ENCODE results near the gene ANKS1A. TPM values are rescaled to one million over a fixed set of nuclear protein-coding genes. Genes with fewer than 3 reads are reported as not detected.

ANKS1A gene
- polyA plus RNA-seq, 1 of the 3 experiments (the other 2 are of a cell fraction) = 7.6 TPM

GRCh38 chr6:35071347-35071994, 182.4 kb downstream of the ANKS1A start:
- CTCF ChIA-PET = interaction anchor here (1.5 kb wide), 1 partner anchor 22 kb away, joined by 3 read pairs; no protein-coding TSS in a partner anchor
- peaks cover 0 to 3% of the 10 kb centered on the region in 2 experiments; a peak in 1 of 4 replicates for H3K4me1 ChIP-seq (ENCODE audit: control insufficient read depth in 1 of 2, insufficient read depth in 2 of 2, low read depth in 1 of 2, low read length in 1 of 2)
- 93% methylated on average over 9 of the region's 12 CpGs for WGBS (ENCODE audit: low lambda C conversion rate)
- no peaks in the 10 kb centered on the region for H3K36me3 ChIP-seq (replicated peaks in 1 of 2; ENCODE audit: control insufficient read depth in 1 of 2, insufficient read depth in 2 of 2, low read length in 1 of 2)
- no peaks in the 10 kb centered on the region for H3K9me2 ChIP-seq
- H3K4me2 ChIP-seq = no peak overlapping the region
- H3K79me2 ChIP-seq (ENCODE audit: insufficient read depth) = no peaks in the 10 kb centered on the region
- no peaks in the 10 kb centered on the region for H4K20me1 ChIP-seq (ENCODE audit: insufficient read depth)
- no peak overlapping the region for H3K27ac ChIP-seq (ENCODE audit: low read depth in 2 of 2, low read length in 1 of 2)
- H3K4me3 ChIP-seq (ENCODE audit: low read depth in 2 of 2, low read length in 1 of 2) = no peak overlapping the region
- H3K27me3 ChIP-seq (ENCODE audit: insufficient read depth) = no peaks in the 10 kb centered on the region
- H3K9ac ChIP-seq = no peak overlapping the region
- no peak for DNase-seq
- H2AFZ ChIP-seq (ENCODE audit: low read depth) = no peak overlapping the region
- TF ChIP-seq EP300 (IDR thresholded peaks at IDR 0.05; ENCODE audit: borderline replicate concordance in 1 of 2, low read depth in 1 of 2, low read length in 1 of 2) (no peak), NRF1 (IDR thresholded peaks at IDR 0.05; ENCODE audit: low read depth, low read length) (no peak), TEAD4 (IDR thresholded peaks at IDR 0.05; ENCODE audit: borderline replicate concordance, insufficient read depth) (no peak), FOXM1 (IDR thresholded peaks at IDR 0.05; ENCODE audit: low read depth) (no peak), TAF1 (IDR thresholded peaks at IDR 0.05; ENCODE audit: borderline replicate concordance, low read depth, low read length) (no peak), JUND (IDR thresholded peaks at IDR 0.05) (no peak), GABPA (IDR thresholded peaks at IDR 0.05; ENCODE audit: low read depth) (no peak), SMC3 (IDR thresholded peaks at IDR 0.05; ENCODE audit: low read depth, low read length) (no peak), GATA2 (CRISPR knock-in tag; IDR thresholded peaks at IDR 0.05) (no peak)
- TF ChIP-seq, protein P1, sequence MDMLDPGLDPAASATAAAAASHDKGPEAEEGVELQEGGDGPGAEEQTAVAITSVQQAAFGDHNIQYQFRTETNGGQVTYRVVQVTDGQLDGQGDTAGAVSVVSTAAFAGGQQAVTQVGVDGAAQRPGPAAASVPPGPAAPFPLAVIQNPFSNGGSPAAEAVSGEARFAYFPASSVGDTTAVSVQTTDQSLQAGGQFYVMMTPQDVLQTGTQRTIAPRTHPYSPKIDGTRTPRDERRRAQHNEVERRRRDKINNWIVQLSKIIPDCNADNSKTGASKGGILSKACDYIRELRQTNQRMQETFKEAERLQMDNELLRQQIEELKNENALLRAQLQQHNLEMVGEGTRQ (IDR thresholded peaks at IDR 0.05; ENCODE audit: borderline replicate concordance, low read depth, low read length) = no peak
- TF ChIP-seq, protein P2, sequence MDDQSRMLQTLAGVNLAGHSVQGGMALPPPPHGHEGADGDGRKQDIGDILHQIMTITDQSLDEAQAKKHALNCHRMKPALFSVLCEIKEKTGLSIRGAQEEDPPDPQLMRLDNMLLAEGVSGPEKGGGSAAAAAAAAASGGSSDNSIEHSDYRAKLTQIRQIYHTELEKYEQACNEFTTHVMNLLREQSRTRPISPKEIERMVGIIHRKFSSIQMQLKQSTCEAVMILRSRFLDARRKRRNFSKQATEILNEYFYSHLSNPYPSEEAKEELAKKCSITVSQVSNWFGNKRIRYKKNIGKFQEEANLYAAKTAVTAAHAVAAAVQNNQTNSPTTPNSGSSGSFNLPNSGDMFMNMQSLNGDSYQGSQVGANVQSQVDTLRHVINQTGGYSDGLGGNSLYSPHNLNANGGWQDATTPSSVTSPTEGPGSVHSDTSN (IDR thresholded peaks at IDR 0.05) = no peak
- H3K9me3 ChIP-seq = no peaks in the 10 kb centered on the region
- H3F3A ChIP-seq (replicated peaks; ENCODE audit: insufficient read depth) = no peaks in the 10 kb centered on the region
- POLR2A ChIA-PET = no interaction called here

DNA sequence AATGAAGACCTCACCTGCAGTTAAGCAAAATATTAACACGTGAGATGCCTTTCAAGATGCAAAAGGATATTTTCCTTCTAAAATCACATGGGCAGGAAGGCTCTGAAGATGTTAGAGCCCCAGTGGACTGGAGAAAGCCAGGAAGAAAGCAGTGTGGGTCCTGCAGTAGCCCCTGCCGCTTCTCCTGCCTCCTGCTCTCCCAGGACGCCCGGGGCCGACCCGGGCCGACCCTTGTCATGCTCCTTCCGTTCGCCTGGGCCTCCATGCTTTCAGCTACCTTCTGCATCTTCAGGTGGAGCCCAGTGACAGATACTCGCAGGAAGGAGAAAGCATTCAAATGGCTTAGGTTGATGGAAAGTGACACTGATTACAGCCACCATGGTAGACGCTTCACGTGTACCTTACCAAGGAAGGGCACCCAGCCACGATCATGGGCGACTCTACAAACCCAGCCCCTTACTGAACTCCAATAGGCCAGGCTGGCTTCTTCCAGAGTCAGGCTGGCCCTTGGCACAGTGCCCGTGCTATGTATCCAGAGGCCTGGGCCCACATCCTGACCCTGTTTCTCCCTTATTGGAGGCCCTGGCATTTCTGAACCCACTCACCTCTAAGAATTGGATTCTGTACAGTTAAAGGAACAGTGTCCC, 183.1 kb downstream of the ANKS1A start:
- H3K4me3 ChIP-seq (ENCODE audit: low read depth in 2 of 2, low read length in 1 of 2) = no peak overlapping the region
- no peaks in the 10 kb centered on the region for H3K9me2 ChIP-seq
- no peak overlapping the region for H2AFZ ChIP-seq (ENCODE audit: low read depth)
- H3K27ac ChIP-seq (ENCODE audit: low read depth in 2 of 2, low read length in 1 of 2) = no peak overlapping the region
- ChIA-PET CTCF (interaction anchor here (1.5 kb wide), 1 partner anchor 21 kb away, joined by 3 read pairs; no protein-coding TSS in a partner anchor), POLR2A (no interaction called here)
- no peaks in the 10 kb centered on the region for H3K27me3 ChIP-seq (ENCODE audit: insufficient read depth)
- H3K79me2 ChIP-seq (ENCODE audit: insufficient read depth) = no peaks in the 10 kb centered on the region
- no peak overlapping the region for H3K9ac ChIP-seq
- H3K4me1 ChIP-seq (ENCODE audit: control insufficient read depth in 1 of 2, insufficient read depth in 2 of 2, low read depth in 1 of 2, low read length in 1 of 2) = peaks cover 0 to 2% of the 10 kb centered on the region in 2 experiments; a peak in 1 of 4 replicates
- 80% methylated on average over 12 of the region's 15 CpGs for WGBS (ENCODE audit: low lambda C conversion rate)
- H3F3A ChIP-seq (replicated peaks; ENCODE audit: insufficient read depth) = no peaks in the 10 kb centered on the region
- peaks cover 0 to 1% of the 10 kb centered on the region in 2 experiments for H3K36me3 ChIP-seq (replicated peaks in 1 of 2; ENCODE audit: control insufficient read depth in 1 of 2, insufficient read depth in 2 of 2, low read length in 1 of 2)
- no peak for DNase-seq
- H4K20me1 ChIP-seq (ENCODE audit: insufficient read depth) = no peaks in the 10 kb centered on the region
- H3K9me3 ChIP-seq = no peaks in the 10 kb centered on the region
- H3K4me2 ChIP-seq = no peak overlapping the region
- no peak for TF ChIP-seq SMC3 (IDR thresholded peaks at IDR 0.05; ENCODE audit: low read depth, low read length)
